Measurements from ENCODE around the gene MAGEA9.
"Not testable (repeated sequence)": the region's sequence is repeated elsewhere in the genome, so short reads cannot be mapped to it uniquely, and the experiment has no call there.

GRCh38 chrX:149761858-149762674, 19.7 kb upstream of the MAGEA9 start:
- TF ChIP-seq, protein P1, sequence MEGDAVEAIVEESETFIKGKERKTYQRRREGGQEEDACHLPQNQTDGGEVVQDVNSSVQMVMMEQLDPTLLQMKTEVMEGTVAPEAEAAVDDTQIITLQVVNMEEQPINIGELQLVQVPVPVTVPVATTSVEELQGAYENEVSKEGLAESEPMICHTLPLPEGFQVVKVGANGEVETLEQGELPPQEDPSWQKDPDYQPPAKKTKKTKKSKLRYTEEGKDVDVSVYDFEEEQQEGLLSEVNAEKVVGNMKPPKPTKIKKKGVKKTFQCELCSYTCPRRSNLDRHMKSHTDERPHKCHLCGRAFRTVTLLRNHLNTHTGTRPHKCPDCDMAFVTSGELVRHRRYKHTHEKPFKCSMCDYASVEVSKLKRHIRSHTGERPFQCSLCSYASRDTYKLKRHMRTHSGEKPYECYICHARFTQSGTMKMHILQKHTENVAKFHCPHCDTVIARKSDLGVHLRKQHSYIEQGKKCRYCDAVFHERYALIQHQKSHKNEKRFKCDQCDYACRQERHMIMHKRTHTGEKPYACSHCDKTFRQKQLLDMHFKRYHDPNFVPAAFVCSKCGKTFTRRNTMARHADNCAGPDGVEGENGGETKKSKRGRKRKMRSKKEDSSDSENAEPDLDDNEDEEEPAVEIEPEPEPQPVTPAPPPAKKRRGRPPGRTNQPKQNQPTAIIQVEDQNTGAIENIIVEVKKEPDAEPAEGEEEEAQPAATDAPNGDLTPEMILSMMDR (IDR thresholded peaks at IDR 0.05) = not testable (repeated sequence)
- TF ChIP-seq POLR2A (IDR thresholded peaks at IDR 0.05) = not testable (repeated sequence)
